ENCODE results near the gene NOX1.

The NOX1 gene

DNA sequence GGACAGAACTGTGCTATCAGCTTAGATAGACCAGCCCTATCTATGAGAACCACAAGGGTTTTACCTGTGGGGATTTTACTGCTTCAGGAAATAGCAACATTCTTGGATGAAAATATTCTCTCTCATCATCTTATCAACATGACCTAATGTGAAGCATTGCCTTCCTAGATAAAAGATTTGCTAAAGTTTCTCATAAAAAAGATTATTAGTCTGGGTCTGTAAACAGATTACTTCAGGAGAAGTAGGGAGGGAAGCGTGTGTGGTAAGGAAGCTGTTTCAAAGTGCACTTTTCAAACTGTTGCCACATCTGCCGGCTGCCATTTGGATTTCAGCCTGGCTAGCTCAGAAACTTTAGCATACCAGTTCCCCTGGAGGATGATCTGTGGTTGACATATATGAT, at the start of gene NOX1:
Gene NOX1 (minus strand): TSS at position 35 of the 400 bp plus-strand sequence. CDS start 220 bp downstream, outside the sequence.
- no peak for DNase-seq (ENCODE audit: low read depth)

DNA sequence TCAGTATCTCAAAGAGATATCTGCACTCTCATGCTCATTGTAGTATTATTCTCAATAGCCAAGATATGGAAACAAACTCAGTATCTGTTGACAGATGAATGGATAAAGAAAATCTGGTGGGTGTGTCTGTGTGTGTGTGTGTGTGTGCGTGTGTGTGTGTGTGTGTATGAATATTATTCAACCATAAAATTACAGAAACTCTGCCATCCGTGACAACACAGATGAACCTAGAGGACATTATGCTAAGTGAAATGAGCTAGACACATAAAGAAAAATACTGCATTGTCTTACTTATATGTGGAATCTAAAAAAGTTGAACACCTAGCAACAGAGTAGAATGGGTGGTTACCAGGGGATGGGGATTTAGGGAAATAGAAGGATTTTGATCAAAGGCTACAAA, 41.4 kb upstream of the NOX1 start:
- no peak for DNase-seq (ENCODE audit: low read depth)

DNA sequence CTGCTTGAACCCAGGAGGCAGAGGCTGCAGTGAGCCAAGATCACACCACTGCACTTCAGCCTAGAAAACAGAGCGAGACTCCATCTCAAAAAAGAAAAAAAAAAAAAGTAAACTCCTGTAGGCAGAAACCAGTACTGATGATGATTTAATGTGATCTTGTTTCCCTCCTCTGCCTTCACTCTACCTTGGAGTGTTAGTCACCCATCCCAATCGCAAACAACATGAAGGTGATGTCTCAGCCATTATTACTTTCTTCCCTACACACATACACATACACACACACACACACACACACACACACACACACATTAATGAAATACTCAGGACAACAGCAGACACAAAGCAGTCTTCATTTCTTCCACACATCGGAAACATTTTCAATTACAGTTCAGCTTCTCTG, 39.0 kb upstream of the NOX1 start:
- no peak for DNase-seq (ENCODE audit: low read depth)

DNA sequence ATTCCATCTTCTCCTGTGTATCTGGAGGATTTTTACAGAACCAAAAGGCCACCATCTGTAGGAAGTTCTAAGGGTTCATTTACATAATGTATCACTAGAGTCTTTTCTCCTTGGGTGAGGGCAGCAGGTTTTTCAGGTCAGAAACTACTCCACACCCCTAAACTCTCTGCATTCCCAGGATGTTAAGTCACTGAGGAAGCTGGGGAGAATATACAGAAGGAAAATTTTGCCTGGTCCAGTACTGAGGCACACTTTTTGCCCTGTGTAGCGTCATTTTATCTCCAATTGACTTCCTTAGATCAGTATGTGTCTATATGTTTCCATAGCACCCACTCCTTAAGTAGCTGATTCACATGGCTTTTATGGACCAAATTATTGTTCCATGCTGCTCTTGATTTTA, 37.6 kb upstream of the NOX1 start:
- DNase-seq (ENCODE audit: low read depth): no peak

DNA sequence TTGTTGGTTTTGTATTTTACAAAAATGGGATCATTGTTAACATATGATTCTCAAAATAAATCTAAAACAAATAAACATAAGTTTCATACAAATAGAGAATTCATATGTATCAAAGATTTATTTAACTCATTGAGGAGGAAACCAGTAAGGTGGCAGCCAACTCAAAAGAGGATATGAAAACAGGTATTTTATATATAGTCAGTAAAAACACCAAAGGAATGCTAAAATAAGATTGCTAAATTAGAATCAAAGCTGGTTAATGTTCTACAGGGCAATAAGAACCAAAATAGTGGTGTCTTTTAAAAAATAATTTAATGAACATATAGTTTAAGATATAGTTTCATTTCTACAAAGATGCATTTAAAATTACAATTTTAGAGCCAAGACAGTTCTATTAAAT, 31.5 kb upstream of the NOX1 start:
- no peak for DNase-seq (ENCODE audit: low read depth)

DNA sequence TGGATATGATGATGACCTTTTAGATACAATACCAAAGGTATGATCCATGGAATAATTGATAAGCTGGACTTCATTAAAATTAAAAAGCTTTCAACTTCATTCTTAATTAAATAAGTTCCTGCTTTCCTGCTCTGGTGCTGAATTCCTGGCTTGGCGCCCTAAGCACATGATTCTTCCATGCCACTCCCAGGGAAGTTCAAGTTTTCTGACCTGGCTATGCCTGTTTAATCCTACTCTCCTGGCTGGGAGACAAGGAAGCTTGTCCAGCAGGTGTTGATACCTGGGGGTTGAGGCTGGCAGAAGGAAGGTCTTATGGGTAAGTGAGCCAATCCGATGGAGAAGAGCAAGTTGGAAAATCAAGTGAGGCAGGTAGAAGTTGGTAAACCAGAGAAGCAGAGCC, 30.3 kb upstream of the NOX1 start:
- DNase-seq (ENCODE audit: low read depth): no peak

DNA sequence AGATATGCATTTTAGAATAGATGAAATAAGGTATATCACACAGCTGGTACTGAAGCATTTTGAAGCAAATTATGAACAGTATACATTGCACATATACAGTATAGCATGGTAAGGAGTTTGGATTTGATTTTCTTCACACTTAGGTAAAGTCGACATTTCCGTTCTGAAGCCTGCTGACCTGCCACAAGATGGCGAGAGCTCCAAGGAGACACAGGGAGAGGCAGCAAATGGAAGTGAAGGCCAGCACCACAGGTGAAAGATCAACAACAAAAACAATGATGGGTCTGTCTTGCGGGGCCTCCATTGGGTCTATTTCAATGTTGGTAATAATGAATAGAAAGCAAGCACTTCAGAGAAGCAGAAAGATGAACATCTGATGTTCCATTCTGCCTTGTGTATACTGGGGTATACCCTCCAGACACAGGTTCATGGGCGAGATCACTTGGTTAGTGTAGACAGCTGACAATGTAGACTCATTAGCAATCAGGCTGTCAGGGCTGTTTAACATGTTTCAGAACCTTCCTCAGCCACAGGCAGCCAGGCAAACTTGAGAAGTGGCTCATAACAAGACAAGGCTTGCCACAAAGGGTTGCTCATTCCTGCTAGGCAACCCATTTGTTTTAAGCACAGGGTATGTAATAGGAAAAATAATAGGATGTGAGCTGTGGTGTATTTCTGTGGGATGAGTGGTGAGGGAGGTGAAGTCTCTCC, 21.4 kb upstream of the NOX1 start:
- DNase-seq (ENCODE audit: low read depth): no peak

DNA sequence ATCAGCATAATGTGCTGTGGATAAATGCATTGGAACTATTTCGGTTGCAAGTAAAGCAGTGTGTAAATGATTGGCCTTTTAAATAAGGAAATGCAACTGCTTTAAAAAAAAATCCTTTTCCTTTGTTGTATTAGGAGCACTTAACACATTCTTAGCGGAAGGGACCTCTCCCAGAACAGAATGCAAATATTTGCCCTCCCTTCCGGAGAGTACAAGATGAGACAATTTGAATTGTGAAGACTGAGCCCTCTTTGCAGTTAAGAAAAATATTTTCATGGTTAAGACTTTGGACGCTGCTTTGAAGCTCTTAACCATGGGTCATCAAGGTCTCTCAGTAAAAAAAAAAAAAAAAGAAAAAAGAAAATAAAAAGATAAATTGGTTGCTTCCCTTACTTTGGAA, 9.5 kb upstream of the NOX1 start:
- DNase-seq (ENCODE audit: low read depth): no peak

DNA sequence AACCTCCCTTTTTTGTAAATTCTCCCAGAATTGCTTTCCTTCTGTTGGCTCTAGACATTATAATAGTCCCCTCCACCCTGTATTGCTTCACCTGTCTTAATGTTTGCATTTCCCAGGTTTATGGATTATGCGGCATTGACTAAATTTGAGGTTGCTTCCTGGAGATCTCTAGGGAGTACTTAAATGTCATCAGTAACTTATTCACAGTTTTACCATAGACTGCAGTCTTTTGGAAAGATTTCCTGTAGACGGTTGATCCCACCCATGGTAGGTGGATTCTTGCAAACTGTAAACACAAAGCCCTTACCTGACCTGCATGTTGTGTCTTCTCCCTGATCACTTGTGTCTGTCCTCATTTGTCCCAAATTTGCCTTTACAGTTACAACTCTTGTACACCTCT, 6.2 kb upstream of the NOX1 start:
- DNase-seq (ENCODE audit: low read depth): no peak

DNA sequence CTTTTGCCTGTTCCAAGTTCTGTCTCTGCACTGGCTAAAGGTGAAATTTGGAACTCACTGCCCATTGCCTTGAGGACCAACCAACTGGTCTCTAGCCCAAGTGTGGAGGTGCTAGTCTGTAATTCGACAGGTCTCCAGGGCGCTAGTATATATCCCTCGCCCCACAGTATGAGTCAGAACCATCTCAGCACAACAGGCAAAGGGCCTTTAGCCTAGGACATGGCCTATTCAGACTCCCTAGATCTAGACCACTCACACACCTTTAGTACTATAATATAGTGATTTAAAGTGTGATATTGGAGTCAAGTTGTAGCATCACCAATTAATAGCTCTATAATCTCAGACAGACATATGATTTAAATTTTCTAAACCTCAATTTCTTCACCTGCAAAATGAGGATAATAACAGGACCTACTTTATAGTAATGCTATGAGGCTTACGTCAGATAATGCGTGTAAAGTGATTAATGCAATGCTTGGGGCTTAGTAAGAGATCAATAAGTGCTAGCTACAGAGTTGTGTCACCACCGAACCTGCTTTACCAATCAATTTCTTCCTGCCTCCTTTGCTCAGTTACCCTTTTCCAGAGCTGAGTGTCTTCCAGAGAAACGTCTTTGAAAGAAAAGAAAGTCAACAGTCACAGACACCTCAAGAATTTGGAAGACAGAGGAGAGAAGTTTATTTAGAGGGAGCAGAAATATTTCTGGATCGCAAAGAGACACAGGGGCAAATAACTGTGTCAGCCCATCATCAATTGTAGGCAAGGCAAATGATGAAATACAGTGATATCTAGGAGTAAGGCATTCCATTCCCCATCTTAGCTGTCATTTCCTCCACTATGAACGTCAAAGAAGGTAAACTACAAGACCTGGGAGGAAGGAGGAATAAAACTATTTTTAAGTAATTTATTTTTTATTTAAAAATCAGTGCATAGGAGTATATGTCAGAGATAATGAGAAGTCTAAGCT, 2.3 kb downstream of the NOX1 start:
- DNase-seq (ENCODE audit: low read depth): no peak

DNA sequence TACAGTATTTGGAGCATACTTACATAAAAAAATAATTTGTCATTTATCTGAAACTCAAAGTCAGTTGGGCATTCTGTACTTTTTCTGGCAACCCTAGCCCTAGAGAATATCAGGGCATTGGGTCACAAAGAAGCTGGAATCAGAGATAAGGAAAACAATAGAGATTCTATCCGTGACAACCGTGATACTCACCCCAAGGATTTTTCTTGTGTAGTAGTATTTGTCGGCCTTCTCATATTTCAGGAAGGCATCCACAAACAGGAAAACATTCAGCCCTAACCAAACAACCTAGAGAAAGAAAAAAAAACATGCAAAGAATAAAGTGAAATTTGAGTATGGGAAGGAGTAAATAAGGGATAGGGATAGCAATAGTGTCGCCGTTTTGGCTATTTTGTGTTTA, 3.6 kb downstream of the NOX1 start:
- DNase-seq (ENCODE audit: low read depth): no peak

DNA sequence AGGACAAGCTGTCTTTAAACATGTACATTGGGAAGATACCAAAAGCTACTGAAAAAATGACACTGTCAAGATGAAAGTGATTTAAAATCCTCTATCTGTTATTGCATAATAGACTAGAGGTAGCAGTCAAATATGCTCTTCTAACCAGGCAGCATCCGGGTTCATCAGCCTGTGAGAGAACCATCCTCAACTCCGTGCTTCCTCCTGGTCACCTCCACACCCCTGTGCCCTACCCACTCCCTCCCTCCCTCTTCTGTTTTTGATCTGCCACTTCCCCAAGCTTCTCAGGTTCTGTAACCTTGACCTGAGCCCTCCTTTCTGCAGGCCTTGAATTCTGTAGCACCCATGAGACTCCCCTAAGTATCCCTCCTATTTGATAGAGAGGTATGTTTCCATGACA, 5.9 kb downstream of the NOX1 start:
- DNase-seq (ENCODE audit: low read depth): no peak

DNA sequence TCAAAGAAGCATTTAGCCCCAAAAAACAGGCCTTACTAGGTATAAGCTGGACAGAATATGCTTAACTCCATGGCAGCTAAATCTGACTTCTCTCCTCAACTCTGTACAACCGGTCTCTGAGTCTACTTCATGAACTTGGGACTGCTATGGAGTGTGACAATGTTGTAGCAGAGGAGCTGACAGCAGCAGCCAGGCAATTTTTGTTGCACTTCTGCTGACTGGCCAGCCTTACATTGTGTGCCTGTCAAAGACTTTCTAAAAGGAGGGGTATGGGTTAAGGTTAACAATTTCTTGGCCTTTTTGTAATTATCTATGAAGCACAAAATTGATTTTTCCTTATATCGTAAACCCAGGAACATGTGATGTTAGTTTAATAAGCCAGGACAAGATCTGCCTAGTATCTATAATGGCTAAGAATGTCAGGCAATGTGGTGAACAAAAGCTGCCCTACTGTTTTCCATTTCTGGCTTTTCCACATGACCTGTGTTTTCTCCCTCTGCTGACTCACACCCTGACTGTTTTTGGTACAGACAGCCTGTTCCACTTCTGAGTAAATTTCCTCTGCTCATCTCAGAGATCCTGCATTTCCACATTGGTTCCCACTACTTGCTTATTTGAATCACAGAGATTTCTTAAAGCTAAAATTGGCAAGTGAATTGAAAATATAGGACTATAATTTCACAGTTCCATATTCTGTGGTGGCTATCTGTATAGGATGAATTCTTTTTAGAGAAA, 9.3 kb downstream of the NOX1 start:
- no peak for DNase-seq (ENCODE audit: low read depth)

DNA sequence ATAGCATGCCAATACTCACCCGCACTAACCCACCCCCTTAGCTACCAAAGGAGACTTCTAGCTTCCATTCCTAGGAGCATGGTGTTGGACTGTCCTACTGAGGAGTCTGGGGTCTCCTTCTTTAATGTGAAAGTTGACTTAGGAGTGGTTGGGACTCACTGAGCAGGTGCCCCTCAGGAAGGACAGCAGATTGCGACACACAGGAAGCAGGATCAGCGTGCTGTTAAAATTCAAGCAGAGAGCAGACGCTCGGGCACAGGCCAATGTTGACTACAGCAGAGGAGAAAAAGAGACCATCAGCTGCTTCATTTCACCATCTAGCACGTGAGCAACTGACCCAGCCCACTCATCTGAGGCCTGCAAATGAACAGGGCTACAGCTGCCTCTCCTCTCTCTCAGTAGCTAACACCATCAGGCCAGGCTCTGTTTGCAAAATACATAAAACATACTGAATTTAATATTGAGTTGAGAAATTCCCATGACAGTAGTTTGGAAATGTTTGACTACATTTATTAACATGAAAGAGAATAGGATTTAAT, 10.8 kb downstream of the NOX1 start:
- DNase-seq (ENCODE audit: low read depth): no peak

DNA sequence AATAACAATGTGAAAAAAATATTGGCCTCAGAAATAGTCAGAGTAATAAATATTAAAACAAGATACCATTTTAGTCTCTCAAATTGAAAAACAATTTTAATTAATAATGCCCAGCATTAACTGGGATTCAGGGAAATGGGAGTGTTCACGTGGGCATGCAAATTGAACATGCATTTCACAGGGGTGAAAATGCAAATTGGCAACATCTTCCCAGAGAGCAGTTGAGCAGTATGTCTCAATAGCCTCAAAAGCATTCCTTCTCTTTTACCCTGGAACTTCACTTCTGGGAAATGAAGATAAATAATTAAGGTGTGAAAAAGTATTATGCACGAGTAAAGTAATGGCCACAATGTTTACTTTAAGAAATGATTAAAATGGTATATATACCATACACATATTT, 21.3 kb downstream of the NOX1 start:
- DNase-seq (ENCODE audit: low read depth): no peak

DNA sequence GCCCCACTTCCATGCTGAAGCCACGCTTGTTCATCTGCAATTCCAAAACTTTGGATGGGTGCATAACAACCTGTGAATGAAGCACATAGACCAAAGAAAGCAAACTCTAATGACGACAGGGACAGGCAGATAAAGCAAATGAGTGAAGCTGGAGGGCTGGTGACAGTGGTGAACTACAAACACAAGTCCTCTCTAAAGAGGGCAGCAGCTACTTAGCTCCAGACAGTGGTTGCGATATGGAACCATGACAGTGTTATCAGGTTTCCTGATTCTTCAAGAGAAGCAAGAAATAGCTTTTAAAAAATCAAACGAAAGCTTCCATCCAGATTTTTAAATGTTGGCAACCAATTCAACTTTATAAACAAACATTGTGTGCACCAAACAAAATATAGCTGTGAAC, 23.8 kb downstream of the NOX1 start:
- no peak for DNase-seq (ENCODE audit: low read depth)

DNA sequence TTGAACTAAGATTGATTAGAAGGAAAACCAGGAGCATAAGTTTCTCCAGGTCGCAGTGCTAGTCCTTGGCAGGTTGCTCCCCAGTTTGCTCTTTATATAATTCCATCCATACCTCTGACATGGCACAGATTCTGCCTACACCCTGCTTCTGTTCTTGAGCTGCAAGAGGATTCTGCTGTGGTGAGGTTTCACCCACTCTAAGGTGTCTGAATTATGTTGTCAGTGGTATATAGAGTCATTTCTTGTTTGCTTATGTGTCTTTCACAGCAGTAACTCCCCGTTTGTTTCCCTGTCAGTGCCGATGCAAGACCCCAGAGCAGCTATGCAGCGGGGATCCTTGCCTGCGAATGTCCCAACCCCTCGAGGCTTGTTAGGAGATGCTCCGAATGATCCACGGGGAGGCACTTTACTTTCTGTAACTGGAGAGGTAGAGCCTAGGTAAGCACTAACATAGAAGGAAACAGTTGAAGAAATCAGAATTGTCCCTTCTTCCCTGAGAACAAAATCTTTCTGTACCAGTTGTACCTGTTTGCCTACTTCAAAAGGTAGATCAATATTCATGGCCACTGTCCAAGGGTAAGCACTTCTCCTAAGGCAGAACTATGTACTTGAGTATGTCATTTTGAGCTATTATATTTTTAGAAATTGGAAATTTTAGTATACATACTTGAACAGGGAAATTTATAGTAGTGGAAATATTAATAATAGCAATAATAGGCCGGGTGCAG, 42.8 kb downstream of the NOX1 start:
- no peak for DNase-seq (ENCODE audit: low read depth)

DNA sequence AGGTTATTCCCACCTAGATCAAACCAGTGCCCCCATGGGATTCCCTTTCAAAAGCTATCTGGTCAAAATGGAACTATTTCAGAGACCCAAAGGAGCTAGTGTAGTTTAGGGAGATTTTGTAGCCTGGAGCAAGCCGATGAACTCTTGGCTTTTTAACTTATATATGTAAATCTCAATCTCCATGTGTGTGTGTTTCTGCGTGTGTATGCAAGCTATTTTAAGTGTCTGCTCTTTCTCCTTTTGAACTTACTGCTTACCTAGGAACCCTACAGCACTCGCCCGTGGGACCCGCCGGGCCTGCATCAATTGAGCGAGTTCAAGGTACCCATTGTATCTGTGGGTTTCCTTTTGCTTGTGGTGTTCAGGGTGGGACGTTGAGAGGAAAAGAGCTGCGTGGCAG, 43.6 kb downstream of the NOX1 start:
- DNase-seq (ENCODE audit: low read depth): no peak

DNA sequence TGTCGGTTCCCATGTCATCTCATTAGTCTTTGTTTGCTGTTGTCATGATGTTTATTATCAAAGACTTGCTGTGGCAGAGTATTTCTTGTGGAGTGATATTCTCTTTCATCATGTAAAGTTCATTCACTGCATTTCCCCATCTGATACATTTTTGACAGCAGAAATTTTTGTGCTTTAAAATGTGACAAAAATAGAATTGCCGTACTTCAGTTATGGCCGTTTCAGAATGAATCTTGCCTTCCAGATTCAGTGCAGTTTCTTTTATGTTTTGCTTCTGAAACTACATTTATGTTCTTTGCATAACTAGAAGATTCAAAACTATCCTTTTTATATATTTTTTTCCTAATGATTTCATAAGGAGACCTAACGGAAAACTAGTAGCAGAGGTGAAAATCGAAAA, 44.0 kb downstream of the NOX1 start:
- no peak for DNase-seq (ENCODE audit: low read depth)

DNA sequence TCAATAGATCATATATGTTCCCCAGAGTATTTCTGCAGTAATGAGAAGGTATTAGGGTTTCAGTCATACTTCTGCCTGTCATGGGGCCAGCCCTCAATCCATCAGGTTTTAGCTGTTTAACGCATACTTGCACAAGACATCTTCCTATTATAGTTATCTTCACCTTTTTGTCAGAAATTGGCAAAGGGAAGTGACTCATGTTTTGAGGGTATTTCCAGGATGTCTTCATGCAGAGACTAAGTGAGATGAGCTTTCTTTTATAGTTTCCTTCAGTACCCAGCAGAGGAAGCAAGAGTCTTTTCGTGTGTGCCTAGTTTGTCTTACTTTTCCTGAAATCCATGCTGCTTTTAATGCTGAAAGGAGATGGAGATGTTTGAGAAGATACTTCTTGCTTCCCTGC, 44.4 kb downstream of the NOX1 start:
- no peak for DNase-seq (ENCODE audit: low read depth)

DNA sequence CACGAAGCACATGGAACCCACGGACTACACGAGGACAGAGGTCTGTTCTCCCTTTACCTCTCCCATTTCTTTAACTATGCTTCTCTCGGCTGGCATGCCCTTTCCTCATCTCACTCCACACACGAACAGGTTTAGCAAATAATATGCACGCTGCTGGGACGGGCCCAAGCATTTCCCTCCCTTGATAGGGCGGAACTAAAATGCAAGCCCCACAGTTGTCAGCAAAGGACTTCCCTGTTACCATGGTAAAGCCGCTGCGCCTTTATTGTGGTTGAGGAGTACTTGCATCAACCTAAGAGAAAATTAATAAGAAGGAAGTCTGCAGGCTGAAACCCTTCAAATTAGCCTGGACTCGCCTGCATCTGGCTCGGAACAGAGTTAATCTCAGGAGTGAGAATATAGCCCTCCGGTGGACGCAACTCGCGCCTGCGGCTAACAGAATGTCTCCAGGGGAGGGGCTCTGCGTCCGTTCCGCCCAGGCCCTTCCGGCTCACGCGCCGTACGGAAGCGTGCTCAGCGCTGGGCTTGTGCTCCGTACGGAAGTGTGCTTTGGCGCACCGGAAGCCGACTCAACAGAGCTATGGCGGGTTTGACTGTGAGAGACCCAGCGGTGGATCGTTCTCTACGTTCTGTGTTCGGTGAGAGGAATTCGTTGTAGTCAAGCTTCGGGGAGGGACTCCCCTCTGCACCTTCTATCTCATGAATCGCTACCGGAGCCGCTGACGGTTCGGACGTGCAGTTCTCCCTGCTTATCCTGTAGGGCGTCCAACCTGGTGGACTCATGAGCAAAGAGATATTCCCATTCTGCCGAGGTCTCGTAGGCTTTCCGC, 54.1 kb downstream of the NOX1 start, which contains the start of gene CSTF2:
Gene CSTF2 (plus strand): TSS at position 555 of the 830 bp plus-strand sequence. CDS start 26 bp downstream, at position 581.
- peak; percentile 48 for DNase-seq (ENCODE audit: low read depth)

Data from HS-27A (cell line).